Stimulated activated CD8-positive, alpha-beta memory T cell treated with anti-CD3 and anti-CD28 coated beads, Interleukin-7, amount 100 ng/mL, for 24 hours (primary cell): Measurements from ENCODE around the gene TBX15.

Experiments used
- DNase-seq: peaks from one replicate; pipeline ENCODE4 v3.0.0-alpha.2; 2020; ENCODE audit warnings: low read depth

TBX15 gene

DNA sequence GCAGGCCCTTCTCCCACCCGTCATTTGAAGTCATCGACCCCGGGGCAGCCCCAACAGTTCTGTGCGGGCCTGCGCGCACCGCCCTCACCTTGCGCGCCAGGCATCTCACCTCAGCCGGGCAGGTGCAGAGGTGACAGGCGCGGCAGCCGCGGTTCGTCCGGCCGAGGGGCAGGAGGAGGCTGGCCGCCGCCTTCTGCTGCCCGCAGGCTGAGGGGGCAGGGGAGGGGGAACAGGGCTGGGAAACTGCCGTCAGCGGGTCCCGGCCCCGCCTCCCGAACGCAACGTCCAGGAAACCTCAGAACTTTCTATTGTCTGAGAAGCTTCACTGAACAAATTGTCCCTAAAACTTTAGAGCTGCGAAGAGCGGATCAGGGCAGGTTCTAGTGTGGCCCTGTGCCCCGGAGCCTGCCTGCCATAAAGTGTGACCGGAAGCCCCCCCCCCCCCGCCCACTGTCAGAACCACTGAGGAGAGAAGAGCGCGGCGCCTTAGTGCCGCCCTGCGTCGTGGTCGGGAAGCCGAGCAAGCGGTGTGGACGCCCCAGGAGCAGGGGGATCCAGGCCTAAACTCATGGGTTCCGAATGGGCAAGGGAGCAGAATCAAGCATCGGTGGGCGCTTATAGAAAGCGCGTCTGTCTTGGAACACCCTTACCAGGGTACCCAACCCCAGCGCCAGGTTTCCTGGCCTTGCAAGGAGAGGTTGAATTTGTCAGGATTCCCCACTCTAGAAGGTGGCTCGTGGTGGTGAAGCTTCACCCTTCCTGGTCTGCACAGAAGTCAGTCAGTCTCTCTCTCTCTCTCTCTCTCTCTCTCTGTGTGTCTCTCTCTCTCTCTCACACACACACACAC is 13.3 kb upstream of the TBX15 start:
- DNase-seq: no peak

DNA sequence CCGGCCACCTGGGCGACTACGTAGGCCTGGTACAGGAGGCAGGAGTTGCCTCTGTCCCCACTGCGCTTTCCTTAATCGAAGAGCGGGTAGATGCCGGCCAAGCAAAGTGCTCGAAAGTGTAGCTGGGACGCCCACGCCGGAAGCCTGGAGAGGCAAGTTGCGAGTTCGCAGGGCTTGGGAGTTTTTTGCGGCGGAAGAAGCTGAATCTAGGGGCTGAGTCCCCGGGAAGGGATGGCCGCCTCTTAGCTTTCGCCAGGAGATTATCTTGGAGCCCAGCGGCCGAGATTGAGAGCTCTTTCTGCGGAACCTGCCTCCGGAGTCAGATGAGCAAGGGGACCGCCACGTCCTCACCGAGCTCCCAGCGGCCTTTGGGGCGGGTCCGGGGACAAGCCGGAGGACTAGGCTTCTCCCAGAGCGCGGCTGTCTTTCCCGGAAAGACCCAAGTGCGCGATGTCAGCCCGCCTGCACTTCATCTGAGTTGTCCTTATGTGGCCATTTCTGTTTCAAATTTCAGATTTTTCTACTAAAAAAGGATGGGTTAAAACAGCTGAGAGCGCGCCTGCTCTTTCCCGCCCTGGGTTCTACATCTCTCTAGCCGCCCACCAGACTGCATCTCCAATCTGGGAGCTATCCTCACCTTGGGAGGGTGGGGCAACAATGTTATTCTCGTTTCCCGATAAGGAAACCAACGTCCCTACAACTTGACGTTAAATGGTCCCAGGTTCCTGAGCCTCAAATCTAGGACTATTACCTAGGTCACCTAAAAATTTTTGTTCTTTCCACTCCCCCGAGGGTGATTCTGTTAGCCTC is 12.4 kb upstream of the TBX15 start:
- no peak for DNase-seq

DNA sequence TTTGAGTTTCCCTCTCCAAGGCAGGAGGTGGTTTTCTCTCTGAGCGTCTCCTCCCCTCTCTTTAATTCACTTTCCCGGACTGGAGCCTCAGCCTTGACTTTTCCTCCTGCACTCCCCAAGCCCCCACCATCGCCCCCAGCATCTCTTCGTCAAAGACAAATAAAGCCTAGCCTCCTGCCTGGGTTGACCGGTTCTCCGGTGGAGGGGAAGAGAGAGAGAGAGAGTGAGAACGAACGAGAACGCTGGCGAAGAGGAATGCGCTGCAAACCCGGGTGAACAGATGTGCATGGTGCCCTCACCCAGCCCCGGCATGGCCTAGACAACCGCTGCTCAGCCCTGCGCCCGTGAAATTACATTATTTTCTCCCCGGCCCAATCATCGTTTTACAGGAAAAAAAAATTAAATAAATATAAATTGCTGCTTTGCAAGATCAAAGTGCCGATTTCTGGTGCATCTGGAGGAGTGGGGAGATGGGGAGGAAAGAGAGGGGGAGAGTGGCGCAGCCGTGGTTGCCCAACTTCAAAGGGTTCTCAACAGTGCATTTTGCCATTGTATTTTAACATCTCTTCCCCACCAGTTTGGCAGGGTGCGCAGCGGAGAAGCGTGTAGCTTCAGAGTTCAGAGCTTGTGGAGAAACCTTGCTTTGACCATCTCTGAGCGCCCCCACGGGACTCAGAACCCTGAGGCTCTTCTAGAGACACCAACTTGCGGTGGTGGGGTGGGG is 11.4 kb upstream of the TBX15 start:
- DNase-seq: no peak

DNA sequence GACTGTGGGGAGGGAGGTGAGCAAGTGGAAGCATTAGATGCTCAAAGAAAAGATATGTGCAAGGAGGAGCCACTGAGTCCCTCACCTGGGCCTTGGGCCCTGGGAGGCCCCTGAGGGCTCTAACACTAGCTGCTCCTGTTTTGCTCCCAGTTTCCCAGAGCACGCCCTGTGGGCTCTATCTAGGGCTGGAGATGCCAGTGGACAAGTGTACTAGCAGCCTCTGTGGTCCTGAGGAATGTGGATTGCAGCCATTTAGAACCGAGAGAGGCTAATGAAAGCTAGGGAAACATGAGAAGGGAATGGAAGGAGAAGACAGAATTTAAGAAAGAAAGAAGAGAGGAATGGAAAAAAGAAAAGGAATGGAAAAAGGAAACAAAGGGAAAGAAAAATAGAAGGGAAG is 10.0 kb upstream of the TBX15 start:
- DNase-seq: no peak

DNA sequence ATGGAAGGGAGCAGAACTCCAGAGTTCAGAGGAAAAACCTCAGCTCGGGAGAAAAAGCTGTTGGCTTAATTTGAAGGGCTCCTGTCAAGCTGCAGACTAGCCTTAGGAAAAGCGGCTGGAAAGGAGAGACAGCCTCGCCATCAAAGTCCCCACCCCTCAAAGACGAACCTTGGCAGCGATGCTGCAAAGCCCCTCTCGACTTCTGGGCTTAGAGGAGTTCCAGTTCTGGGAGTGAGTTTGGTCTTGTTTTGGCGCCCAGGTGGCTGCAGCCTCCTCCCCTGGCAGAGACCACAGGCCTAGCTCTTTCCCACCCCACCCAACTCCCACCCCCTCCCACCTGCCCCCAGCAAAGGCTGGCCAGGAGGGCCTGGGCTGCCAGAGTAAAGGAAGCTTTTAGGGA is 9.1 kb upstream of the TBX15 start:
- no peak for DNase-seq

DNA sequence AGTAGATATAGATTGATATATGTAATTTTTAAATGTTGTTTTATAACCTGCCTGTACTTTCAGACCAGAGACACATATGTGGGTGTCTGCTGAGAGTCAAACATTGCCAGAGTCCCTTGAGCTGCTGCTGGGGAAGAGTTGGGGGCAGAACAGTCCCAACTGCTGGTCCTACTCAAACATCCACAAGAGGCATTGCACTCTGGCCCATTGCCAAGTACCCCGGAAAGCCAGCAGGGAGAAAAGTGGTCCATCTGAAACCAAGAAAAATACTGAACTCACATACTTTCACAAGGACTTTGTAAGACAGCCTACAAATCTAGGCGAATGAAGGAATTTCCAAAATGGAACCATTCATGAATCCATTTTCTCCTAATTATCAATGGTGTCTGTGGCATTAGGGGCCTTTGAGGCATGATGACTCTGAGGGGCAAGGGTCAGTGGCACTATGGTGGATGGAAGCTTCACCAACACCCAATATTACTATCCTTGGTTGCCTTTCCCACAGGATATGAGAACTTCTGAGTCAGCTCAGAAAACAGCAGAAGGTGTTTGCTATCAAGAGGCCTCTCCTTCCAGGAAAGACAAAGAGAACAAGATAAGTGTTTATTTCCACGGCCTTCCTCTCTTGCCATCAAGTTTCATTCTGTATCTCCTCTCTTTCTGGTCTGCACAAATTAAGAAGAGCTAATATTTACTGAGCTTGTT is 7.3 kb upstream of the TBX15 start:
- no peak for DNase-seq

DNA sequence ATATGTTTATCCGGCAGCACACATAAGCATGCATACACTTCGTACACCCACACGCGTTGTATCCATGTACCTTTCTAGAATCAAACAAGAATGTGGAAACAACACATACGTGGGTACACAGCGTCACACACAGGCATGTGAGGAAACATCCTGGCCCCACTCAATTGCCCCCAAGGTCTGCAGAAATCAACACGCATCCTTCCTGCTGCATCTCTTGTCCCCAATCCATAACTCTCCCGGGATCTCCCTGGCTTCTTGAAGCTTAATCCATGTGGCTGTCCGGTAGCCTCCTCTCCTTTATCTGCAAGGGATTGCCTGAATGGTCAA is 5.5 kb upstream of the TBX15 start:
- DNase-seq: no peak

DNA sequence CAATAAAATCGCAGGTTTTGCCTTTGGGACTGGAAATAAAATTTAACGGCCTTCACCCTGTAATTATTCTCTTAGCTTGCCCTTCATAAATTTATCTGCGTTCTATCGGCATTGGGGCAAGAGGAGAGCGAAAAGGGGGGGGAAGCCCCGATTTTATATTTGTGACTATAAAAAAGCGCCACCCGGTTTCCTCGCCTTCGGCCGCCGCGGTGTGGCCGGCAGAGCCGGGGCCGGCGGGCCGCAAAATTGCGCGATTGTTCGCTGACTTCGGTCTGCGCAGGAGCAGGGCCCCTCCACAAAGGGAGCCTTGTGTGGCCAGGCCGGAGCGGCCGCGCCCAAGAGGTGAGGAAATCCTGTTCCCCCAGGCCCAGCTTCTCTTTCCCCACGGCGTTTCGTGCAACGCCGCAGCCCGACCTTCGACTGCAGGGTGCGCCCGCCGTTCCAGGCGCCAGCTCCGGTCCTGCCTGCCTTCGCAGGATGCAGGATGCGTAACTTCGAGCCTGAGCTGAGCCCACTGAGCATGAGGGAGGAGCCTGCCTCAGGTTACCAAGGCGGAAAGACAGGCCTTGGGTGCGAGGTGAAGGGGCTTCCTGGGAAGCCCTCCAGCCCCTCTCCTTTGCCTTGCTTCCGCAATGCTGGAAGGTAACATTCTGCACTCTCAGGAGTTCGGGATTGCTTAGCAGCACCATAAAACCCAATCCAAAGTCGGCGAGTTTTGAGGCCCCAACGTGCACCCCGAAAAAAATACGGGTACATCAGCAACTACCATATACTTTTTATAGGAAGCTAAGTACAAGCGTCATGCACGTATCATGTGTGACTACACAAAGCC is 4.9 kb upstream of the TBX15 start:
- no peak for DNase-seq

DNA sequence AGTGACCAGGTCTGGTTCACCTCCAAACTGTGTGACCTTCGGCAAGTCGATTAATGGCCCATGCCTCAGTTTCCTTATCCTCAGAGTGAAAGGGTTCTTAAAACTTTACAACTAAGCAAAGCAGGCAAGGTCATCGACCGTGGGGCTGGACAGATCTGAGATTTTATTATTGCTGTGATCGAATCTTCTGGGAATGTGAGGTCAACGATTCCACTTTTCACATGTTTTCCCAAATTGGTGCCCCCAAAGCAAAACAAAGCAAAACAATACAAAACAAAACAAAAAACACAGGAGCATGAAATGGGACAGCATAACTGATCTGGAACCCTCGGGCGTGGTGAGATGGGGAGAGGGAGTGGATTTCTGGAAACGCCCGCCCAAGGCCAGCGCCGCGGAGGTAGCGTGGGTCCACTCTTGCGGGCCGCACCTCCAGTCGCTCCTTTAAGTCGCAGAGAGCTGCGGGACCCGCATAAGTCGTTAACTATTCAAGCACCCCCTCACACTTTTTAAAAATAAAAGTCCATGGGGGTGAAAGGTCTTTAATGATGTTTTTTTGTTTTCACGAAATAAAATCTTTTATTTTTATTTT is 4.2 kb upstream of the TBX15 start:
- DNase-seq: no peak

DNA sequence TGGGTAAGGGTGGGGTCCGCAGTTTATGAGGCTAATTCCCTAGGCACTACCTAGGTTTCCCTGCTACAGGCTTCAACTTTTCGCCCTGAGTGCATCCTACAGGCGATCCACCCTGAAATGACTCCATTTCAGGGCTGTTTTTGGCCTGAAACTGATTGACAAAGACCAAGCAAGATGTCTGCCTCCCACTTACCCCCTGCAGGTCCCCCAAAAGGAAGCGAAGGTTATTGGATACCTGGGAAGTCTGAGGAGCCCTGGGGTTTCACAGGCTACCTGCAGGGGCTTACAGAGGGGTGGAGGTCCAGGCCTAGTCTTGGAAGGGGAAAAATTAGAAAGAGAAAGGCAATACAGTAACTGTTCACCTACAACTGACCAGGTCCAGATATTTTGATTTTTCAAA is 3.3 kb upstream of the TBX15 start:
- DNase-seq: no peak

DNA sequence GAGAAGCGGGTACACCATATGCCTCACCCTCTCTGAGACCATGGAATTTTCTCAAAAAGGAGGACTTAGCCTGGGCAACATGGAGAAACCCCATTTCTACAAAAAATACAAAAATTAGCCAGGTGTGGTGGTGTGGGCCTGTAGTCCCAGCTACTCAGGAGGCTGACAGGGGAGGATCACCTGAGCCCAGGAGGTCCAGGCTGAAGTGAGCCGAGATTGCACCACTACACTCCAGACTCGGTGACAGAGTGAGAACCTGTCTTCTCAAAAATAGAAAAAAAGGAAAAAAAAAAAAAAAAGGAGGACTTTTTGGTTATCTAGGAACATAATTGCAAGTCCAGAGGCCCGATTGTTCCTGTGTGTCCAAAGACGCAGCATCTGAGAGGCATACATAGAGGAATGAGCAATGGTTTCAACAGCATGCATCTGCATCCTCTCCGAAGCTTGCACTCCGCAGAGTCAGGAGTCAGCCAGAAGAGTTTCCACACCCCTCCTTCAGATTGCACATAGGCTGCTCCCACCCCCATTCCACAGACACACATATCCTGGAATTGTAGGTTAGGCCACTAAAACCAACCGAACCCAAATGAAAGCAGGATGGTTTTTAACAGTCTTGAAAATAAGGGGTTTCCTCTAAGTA is 2.5 kb upstream of the TBX15 start:
- no peak for DNase-seq

DNA sequence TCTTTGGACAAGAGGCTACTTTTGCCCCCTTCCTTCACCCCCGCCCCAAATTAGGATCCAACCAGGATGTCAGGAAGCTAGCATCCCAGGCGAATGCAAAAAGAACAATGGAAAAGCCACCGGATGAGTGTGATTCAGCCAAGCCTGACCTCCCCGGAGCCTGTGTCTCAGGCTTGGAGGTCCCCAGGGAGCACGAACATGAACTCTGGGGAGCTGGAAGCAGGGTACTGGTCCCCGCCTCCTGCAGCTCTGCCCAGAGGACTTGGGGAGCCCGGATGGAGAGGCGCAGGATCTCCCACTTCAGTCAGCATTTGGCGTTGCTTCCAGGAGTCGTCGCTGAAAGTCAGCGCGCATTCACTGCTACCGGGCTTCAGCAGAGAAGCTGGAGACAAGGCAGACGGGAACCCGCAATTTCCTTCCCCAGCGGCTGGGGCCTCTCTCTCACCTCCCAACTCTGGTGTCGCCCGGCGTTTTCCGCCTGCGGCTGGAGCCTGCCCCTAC is 1.8 kb upstream of the TBX15 start:
- DNase-seq: no peak

DNA sequence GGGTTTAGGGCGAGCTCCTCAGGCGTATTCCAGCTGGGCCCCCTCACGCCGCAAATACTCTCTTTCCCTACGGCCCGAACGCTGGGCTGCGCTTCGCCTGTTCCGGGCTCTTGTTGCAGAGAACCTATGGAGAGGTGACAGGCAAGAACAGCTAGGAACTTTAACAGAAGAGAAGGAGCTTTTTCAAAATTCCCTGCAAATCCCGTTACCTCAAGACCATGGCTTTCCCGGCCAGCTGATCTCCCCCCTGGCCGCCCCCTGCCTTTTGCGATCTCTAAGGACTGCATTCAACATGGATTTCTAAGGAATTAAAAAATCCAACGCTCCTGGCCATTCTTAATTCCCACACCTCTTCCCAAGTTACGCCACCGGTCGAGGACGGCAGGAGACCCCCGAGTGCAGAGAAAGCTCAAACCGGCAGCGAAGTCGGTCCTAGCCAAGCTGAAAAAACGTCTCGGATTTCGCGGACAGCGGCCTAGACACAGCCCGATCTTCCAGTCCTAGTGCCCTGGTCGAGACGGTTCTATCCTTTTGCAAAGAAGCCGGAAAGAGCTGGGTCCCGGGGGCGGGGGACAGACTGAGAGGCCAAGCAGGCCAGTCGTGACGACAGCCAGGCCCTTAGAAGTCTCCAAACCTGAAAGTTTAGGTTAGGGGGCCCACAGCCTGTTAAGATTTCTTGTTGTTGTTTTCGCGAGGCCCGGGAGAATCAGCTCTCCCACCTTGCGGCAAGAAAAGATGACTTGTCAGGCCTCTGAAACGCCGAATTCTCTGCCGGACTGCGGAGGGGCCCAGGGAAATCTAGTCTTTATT is 1.1 kb upstream of the TBX15 start:
- DNase-seq: no peak

DNA sequence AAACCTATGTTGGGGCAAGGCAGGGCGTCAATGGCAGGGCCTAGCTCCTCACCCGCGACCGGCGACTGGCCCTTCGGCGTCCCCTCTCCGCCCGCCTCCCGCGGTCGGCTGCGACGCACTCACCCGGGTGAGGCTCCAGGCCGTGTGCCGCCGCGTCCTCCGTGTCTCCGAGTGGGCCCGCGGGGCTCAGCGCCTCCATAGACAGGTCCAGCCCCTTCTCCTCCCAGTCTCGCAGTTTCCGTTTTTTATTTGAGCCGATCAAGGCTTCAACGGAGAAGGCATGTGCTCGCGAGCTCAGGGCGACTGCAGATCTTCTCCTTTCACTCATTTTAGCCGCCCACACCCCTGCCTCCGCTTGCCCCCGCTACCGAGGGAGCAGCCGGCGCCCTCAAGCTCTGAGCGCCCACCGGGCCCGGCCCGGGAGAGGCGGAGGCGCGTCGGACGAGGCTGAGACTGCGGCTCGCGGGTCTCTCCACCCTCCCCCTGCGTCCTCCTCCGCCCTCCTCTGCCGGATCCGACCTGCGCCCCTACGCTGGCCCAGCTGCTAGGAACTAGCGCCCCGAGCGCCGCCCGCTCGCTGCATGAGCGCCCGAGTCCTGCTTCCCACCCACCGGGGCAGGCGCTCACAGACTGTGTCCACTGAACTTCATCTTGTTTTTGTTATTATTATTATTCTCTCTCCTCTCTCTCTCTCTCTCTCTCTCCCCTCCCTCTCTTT is 516 bp downstream of the TBX15 start:
- DNase-seq: no peak

DNA sequence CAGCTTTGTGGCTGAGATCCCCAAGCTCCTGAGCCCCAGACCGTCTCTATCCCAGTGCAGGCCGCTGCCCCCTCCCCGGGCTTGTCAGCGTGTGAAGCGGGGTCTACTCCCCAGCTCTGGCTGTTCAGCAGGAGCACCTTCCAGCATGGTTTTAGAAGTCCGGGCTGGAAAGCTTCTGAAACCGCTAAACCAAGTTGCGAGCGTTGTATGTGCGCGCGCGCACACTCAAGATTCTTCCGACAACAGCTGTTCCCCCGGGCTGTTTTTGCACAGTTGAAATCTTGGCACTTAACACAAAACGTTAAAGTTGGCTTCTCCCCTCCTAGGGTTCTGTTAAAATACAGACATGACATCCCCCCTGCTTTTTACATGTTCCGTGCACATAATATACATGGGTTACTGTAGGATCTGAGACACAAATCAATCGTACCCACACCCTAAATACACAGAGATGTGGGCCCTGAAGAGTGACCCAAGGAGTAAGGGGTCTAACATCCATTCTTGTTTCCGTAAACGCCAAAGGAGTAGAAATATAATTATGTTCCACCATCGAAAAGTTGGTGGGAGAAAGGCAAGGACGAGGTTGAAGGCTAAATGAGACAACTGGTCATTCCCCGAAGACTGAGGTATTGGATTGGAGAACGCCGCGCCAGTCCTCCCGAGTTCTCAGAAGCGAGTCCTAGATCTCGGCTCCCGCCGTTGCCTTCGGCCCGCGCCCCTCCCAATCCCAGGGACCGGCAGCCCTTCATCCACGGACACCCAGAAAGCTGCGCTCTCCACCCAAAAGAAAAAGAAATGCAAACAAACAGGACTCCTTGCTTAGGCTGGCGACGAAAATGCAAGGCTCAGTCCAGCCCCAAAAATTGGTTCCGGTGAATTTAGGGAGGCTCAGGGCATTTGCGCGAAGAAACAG is 1.3 kb downstream of the TBX15 start:
- DNase-seq: no peak

DNA sequence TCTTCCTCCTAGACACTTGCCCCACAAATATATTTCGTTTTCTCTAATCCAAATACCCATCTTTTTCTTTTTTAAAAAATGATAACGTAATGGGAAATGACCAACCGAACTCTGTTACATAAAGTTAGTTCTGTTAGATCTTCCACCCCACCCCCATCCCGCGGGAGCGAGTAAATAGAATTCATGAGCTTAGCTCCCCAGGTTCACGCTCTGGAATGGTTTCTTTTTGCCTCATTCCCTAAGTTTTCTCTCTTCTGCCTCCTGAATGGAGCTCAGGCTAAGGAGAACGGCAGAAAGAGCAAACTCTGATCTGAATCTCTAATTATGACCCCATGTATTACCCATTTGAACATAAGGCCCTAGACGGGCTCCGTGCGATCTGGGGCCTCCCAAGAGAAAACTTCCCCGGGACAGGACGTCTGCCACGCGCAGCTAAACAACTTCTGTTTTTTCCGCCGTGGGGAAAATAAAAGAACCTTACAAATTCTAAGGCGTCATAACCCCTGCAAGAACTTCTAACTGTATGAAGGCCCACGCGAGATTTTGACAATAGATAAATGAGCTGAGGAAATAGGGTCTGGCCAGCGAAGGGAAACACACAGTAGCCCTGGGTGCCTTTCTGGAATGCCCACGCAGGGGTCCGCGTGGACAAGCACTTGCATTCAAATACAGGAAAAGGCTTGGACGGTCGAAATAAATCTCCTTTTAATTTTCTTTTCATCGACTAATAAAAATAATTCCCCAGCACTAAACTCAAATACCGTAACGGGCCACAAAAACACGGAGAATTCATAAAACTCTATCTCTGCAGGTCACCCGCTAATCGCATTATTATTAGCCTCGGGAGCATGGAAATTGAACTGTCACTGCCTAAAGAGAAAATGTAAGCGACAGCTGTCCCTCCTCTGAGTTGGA is 2.2 kb downstream of the TBX15 start:
- no peak for DNase-seq
